ENCODE data around the gene SP3.

The SP3 gene

DNA sequence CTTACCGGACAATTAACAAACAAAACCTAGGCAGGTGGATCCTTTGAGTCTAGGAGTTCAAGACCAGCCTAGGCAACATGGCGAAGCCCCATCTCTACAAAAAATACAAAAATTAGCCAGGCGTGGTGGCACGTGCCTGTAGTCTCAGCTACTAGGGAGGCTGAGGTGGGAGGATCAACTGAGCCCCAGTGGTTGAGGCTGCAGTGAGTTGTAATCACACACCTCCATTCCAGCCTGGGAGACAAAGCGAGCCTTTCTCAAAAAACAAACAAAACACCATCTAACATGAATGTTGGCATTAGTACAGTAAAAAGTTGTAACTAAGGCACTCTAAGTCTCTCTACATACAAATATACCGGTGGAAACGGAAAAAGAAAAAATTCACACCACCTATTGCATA is 5.3 kb downstream of the SP3 start:
- no peak overlapping the region for H3K4me3 ChIP-seq (ENCODE audit: low read depth, low read length)
- TF ChIP-seq, protein P1, sequence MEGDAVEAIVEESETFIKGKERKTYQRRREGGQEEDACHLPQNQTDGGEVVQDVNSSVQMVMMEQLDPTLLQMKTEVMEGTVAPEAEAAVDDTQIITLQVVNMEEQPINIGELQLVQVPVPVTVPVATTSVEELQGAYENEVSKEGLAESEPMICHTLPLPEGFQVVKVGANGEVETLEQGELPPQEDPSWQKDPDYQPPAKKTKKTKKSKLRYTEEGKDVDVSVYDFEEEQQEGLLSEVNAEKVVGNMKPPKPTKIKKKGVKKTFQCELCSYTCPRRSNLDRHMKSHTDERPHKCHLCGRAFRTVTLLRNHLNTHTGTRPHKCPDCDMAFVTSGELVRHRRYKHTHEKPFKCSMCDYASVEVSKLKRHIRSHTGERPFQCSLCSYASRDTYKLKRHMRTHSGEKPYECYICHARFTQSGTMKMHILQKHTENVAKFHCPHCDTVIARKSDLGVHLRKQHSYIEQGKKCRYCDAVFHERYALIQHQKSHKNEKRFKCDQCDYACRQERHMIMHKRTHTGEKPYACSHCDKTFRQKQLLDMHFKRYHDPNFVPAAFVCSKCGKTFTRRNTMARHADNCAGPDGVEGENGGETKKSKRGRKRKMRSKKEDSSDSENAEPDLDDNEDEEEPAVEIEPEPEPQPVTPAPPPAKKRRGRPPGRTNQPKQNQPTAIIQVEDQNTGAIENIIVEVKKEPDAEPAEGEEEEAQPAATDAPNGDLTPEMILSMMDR (IDR thresholded peaks at IDR 0.05; ENCODE audit: low read depth, low read length, missing control alignments) = no peak
- DNase-seq (ENCODE audit: low read depth) = no peak
- in situ Hi-C loops (cut with HindIII; ENCODE audit: low sequenced_read_pairs) = no loop called here

DNA sequence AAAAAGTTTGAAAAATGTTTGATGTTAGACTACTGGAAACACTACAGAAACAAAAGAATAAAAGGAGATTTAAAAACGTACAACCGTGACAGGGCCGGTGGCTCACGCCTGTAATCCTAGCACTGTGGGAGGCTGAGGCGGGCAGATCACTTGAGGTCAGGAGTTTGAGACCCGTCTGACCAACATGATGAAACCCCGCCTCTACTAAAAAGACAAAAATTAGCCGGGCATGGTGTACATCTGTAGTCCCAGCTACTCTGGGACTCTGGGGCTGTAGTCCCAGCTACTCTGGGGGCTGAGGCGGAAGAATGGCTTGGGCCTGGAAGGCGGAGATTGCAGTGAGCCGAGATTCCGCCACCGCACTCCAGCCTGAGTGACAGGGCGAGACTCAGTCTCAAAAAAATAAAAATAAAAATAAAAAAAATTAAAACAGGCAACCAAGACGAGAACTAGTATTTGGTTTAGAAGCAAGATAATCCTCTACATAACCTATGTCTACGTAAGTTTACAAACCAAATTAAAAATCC is 5.8 kb downstream of the SP3 start:
- TF ChIP-seq, protein P1 (IDR thresholded peaks at IDR 0.05; ENCODE audit: low read depth, low read length, missing control alignments) = no peak
- no peak overlapping the region for H3K4me3 ChIP-seq (ENCODE audit: low read depth, low read length)
- DNase-seq (ENCODE audit: low read depth) = no peak
- in situ Hi-C loops (cut with HindIII; ENCODE audit: low sequenced_read_pairs) = no loop called here

DNA sequence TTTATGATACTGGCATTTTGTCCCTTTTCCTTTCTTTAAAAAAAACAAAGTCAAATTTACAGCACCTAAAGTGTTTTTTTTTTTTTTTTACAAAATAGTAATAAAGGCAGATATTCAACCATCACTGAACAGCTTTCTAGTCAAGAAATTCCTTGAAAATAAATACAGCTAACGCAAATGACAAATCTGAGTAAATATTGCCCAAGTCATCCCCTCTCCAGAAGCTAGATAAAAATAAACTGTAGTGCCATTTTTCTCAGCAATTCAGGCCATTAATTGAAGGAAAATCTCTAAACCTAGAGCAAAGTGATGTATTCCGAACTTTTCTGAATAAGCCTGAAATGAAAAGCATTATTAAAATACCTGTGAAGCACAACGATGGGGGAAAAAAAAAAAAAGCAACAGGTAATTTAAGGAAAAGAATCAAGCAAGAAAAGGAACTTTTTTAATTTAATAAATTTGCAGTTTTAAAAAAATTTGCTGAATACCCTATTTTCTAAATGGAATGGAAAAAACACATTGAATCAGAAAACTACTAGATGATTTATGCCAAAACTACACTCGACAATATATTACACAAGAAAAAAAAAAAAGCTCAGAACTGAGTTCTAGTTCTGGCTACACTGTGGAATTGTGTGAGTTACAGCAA is 6.9 kb downstream of the SP3 start:
- DNase-seq (ENCODE audit: low read depth) = no peak
- in situ Hi-C loops (cut with HindIII; ENCODE audit: low sequenced_read_pairs) = no loop called here
- no peak overlapping the region for H3K4me3 ChIP-seq (ENCODE audit: low read depth, low read length)
- TF ChIP-seq, protein P1 (IDR thresholded peaks at IDR 0.05; ENCODE audit: low read depth, low read length, missing control alignments) = no peak

DNA sequence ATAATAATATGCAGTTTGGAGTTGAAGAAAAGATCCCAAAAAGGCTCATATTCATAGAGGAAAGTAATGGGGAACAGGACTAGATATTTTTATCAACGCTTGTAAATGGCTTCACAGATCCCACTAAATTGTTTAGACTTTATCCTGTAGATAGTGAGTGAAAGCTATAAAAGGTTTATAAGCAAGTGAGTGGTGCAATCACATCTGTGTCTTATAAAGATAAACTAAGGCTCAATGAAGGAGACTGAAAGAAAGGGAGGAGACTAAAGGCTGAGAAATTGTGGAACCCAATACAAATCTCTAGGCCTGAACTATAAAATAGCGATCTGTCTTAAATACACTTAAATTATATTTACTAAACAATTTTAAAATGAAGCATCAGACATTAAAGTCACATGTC is 7.7 kb downstream of the SP3 start:
- TF ChIP-seq, protein P1 (IDR thresholded peaks at IDR 0.05; ENCODE audit: low read depth, low read length, missing control alignments) = no peak

DNA sequence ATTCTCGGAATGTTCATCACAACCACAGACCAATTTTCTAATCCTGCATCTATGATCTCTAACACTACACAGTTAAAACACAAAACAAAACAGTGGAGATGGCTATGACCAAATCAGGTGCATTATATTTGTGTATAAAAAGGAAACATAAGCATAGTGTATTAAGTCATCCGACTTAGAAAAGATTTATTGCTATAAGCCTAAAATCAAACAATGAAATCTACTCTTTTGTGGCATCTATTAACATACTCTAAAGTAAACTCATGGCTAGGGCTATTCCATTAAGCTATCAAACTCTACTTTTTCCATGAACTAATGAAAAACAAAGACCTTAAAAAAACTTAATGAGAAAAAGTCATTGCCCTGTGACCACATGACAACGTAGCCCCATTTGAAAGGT is 8.7 kb downstream of the SP3 start:
- TF ChIP-seq, protein P1 (IDR thresholded peaks at IDR 0.05; ENCODE audit: low read depth, low read length, missing control alignments) = no peak
- H3K4me3 ChIP-seq (ENCODE audit: low read depth, low read length) = no peak overlapping the region
- no peak for DNase-seq (ENCODE audit: low read depth)
- in situ Hi-C loops (cut with HindIII; ENCODE audit: low sequenced_read_pairs) = no loop called here

More for the DNA sequence above, 7.7 kb downstream of the SP3 start:
- no peak overlapping the region for H3K4me3 ChIP-seq (ENCODE audit: low read depth, low read length)
- no peak for DNase-seq (ENCODE audit: low read depth)
- in situ Hi-C loops (cut with HindIII; ENCODE audit: low sequenced_read_pairs) = no loop called here

DNA sequence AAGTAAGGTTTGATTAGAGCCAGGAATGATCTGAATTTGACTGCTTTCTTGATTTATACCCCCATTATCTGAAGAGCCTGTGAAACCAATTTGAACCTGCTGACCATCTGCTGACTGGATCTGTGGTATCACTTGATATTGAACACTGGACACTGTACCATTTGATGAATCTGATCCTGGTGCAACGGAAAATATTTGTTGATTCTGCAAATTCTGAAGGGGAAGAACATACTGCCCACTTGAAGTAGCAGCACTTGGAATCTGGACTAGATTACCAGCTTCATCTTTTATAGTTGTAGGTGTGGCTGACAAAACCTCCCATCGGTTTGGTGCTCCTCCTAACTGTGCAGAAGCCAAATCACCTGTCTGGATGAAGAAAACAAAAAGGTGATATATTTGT is 9.3 kb downstream of the SP3 start:
- DNase-seq (ENCODE audit: low read depth) = no peak
- no peak overlapping the region for H3K4me3 ChIP-seq (ENCODE audit: low read depth, low read length)
- TF ChIP-seq, protein P1 (IDR thresholded peaks at IDR 0.05; ENCODE audit: low read depth, low read length, missing control alignments) = no peak
- in situ Hi-C loops (cut with HindIII; ENCODE audit: low sequenced_read_pairs) = no loop called here
